CD1c-positive myeloid dendritic cell (primary cell): ENCODE measurements around the gene NUDT10.
"Not testable (repeated sequence)": the region's sequence is repeated elsewhere in the genome, so short reads cannot be mapped to it uniquely, and the experiment has no call there.

ENCODE experiments used
- DNase-seq: peaks from one replicate; pipeline ENCODE4 v3.0.0-alpha.2; 2016; ENCODE audit errors: extremely low spot score

Gene NUDT10

GRCh38 chrX:51332188-51332942 lies at the start of gene NUDT10:
NUDT10 (plus strand) TSS chrX:51332822; CDS start chrX:51332966, 144 bp downstream.
- no peak for DNase-seq

- DNase-seq: no peak
Observed at GRCh38 chrX:51292421-51292820, 40.2 kb upstream of the NUDT10 start.

DNA sequence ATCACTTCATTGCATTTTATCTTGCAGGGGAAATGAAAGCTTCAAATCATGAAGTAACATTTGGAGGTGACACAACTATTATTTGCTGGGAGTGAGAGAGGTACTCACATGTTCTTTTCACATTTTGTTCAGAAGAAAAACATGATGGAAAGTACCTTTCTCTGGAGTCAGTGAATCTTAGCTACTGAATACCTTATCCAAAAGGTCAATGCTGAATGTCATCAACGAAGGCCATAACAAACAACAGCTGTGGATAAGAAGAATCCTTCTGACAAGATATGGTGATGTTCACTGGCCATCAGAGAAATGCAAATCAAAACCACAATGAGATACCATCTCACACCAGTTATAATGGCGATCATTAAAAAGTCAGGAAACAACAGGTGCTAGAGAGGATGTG lies 36.5 kb upstream of the NUDT10 start:
- no peak for DNase-seq

DNA sequence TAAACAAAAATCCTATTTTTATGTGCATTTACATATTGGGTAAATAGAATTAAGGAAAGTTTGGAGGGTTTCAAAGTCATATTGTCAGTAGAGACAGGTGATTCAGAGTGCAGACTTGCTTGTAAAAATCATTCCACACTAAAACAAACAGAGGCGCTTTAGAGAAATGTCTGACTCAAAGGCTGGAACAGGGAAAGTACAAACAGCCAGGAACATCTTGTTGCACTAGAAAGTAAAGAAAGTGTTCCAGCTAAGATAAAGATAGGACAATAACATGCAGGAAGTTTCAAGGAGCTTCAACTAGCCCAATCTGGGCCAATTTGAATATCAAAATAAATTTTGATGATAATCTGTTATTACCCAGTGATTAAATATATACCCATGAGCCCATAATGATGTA lies 16.4 kb upstream of the NUDT10 start:
- no peak for DNase-seq

- DNase-seq: not testable (repeated sequence)
Observed at GRCh38 chrX:51332943-51333785, 542 bp downstream of the NUDT10 start.

DNA sequence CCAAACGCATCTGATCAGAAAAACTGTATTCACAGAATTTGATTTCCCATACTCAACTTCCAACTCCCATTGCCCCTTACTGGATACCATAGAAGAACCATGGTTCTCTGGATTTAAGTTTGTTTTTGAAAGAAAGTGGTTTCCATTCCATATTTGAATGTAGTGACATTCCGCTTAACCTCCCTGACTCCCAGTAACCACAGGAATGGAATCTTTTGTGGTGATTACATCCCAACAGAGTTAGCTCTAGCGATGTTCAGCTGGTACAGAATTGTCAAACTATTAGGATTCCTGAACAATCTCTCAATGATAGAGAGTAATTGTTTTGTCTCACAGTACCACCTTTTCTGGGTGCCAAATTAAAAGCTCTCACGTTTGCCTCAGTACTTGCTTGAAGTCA lies 1.7 kb downstream of the NUDT10 start:
- DNase-seq: no peak

- DNase-seq: peak; percentile 11
Observed at GRCh38 chrX:51336584-51336983, 4.0 kb downstream of the NUDT10 start.

GRCh38 chrX:51361251-51361650 lies 28.6 kb downstream of the NUDT10 start:
- no peak for DNase-seq

DNA sequence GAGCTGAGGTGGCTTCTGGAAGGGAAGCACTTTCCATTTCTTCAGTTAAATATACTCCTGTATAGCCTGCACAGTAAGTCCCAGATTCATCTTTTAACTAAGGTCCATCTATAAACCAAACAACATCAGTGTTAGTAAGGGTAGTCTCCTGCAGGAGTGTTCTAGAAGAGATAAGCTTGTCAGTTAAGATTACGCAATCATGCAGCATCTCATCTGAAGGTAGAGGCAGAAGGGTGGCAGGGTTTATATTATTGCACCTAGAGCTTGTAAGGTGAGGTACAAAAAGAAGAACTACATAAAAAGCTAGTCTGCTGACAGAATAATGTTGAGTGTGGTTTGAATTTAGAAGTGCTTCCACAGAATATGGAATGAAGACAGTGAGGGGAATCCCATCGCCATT lies 44.0 kb downstream of the NUDT10 start:
- DNase-seq: no peak
